Ishikawa (cell line): Measurements from ENCODE around the gene SLC7A10.

ENCODE experiments used
- CEBPB ChIP-seq: IDR thresholded peaks from 2 replicates; pipeline ENCODE4 v1.6.1; 2012
- NFIC ChIP-seq: IDR thresholded peaks from 2 replicates; pipeline ENCODE4 v1.6.1; 2012
- RAD21 ChIP-seq: IDR thresholded peaks from 2 replicates; pipeline ENCODE4 v1.6.1; 2012; ENCODE audit warnings: low read depth
- TF ChIP-seq, protein P1 (sequence below): IDR thresholded peaks from 2 replicates; pipeline ENCODE4 v1.6.1; 2012

DNA sequence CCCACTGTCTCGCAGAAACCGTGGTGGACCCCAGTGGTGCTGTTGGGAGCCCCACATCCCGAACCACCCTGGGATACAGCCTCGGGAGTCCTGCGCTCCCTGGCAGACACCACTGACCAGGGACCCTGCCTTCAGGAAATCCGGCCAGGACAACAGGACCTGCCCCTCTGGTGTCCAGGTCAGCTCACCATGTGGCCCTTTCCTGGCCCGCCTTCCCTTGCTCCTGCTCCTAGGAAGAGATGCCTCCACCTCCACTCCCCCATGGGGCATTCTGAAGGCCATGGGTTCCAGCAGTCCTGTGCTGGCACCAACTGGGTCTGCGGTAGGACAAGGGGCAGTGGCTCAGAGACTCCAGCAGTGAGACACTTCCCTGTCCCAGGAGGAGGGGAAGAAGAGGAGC, 22.5 kb upstream of the SLC7A10 start:
- TF ChIP-seq, protein P1, sequence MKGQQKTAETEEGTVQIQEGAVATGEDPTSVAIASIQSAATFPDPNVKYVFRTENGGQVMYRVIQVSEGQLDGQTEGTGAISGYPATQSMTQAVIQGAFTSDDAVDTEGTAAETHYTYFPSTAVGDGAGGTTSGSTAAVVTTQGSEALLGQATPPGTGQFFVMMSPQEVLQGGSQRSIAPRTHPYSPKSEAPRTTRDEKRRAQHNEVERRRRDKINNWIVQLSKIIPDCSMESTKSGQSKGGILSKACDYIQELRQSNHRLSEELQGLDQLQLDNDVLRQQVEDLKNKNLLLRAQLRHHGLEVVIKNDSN: no peak
- no peak for TF ChIP-seq NFIC
- TF ChIP-seq CEBPB: no peak
- no peak for TF ChIP-seq RAD21
